LNCaP clone FGC (cell line): ENCODE results near the gene SH2D3C.
"Not testable (repeated sequence)": the region's sequence is repeated elsewhere in the genome, so short reads cannot be mapped to it uniquely, and the experiment has no call there.

Experiments used
- DNase-seq: peaks from one replicate; pipeline ENCODE4 v3.0.0-alpha.2; 2011; ENCODE audit warnings: low read depth
- H3K4me3 ChIP-seq: 2 replicates; pipeline ENCODE4 v1.5.1; 2011; ENCODE audit warnings: mild to moderate bottlenecking, low read depth, low read length, control low read depth
- CTCF ChIP-seq: IDR thresholded peaks from 2 replicates; pipeline ENCODE4 v1.5.1; 2012; ENCODE audit warnings: mild to moderate bottlenecking; ENCODE audit not compliant: control insufficient read depth, insufficient read depth; ENCODE audit errors: extremely low read depth

SH2D3C gene

GRCh38 chr9:127763918-127764384, 14.5 kb downstream of the SH2D3C start:
- no peak overlapping the region for H3K4me3 ChIP-seq
- no peak for TF ChIP-seq CTCF
- DNase-seq = no peak

- no peak for DNase-seq
- H3K4me3 ChIP-seq = no peak overlapping the region
- no peak for TF ChIP-seq CTCF
These were observed 16.3 kb downstream of the SH2D3C start for GRCh38 chr9:127762111-127762676.

DNA sequence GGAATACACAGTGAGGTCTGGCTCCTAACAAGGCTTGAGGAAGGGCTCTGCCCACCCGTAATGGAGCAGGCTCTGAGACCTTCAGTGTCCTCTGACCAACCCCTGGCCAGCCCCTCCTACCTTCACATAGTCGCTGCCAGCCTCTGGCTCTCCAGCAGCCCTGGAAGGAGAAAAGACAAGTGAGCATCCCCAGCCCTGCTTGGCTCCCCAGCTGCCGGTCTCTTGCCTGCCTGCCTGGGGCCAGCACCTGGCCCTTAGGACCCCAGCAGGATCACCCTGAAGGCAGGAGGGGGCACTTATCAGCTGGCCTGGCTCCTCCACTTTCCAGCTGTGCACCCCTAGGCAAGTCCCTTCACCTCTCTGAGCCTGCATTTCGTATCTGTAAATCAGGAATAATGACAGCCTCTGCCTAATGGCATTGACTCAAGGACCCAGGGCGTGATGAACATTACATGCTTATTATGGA, 16.9 kb downstream of the SH2D3C start:
- no peak for DNase-seq
- no peak for TF ChIP-seq CTCF

DNA sequence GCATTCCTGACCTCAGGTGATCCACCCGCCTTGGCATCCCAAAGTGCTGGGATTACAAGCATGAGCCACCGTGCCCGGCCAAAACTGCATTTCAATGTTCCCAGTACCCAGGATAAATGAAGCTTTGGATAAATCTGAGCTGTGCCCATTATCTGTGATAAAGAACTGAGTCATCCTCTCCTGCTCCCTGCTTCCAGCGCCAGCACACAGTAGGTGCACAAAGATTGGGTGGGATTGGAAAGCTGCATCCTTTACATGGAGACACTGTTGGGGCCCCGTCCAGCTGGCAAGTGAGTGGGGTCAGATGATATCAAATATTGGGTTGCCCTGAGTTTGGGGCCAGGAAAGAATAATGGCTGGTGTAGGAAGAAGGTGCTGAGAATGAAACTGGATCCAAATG, 17.4 kb downstream of the SH2D3C start:
- DNase-seq = no peak
- no peak overlapping the region for H3K4me3 ChIP-seq
- no peak for TF ChIP-seq CTCF

More for the DNA sequence above, 16.9 kb downstream of the SH2D3C start:
- no peak overlapping the region for H3K4me3 ChIP-seq

GRCh38 chr9:127758843-127759242, 19.6 kb downstream of the SH2D3C start:
- no peak for TF ChIP-seq CTCF
- DNase-seq = no peak
- H3K4me3 ChIP-seq = no peak overlapping the region

GRCh38 chr9:127756776-127757175, 21.7 kb downstream of the SH2D3C start:
- not testable (repeated sequence) for DNase-seq, H3K4me3 ChIP-seq

DNA sequence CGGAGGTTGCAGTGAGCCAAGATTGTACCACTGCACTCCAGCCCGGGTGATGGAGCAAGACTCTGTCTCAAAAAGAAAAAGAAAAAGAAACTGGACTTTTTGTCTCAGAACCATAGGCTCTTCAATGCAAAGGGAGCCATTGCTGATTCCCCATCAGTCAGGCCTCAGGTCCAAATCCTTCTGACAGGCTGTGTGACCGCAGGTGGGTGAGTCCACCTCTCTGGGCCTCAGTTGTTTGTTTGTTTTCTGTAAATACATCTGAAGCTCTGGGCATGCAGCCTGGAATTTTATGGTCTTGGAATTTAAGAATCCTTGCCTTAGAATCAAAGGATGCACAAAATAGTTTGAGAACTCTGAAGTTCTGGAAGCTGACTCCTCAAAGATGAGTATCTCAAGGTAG, 22.2 kb downstream of the SH2D3C start:
- H3K4me3 ChIP-seq = no peak overlapping the region
- no peak for DNase-seq
- TF ChIP-seq CTCF = no peak
